ENCODE results near the gene MITF.

Gene MITF

GRCh38 chr3:69867941-69868505 is 128.8 kb downstream of the MITF start:
- no peak overlapping the region for H3K27ac ChIP-seq
- ChIA-PET POLR2A (ENCODE audit: low non-redundant PET) (no interaction called here), CTCF (interaction anchor here (0.7 kb wide), 1 partner anchor 222 kb away, joined by 3 read pairs; no protein-coding TSS in a partner anchor)
- TF ChIP-seq CTCF (conservative IDR thresholded peaks at IDR 0.05; ENCODE audit: low read depth), result no peak
- no peak for DNase-seq (ENCODE audit: low spot score)

GRCh38 chr3:69868841-69869420 is 129.7 kb downstream of the MITF start:
- ChIA-PET POLR2A (ENCODE audit: low non-redundant PET) (no interaction called here), CTCF (no interaction called here)
- no peak overlapping the region for H3K27ac ChIP-seq
- DNase-seq (ENCODE audit: low spot score), result no peak
- TF ChIP-seq CTCF (conservative IDR thresholded peaks at IDR 0.05; ENCODE audit: low read depth), result no peak

- H3K27ac ChIP-seq, result no peak overlapping the region
- POLR2A ChIA-PET (ENCODE audit: low non-redundant PET), result no interaction called here
- CTCF ChIA-PET, result no interaction called here
- no peak for TF ChIP-seq CTCF (conservative IDR thresholded peaks at IDR 0.05; ENCODE audit: low read depth)
- no peak for DNase-seq (ENCODE audit: low spot score)
Observed at GRCh38 chr3:69869643-69870042, 130.4 kb downstream of the MITF start.

DNA sequence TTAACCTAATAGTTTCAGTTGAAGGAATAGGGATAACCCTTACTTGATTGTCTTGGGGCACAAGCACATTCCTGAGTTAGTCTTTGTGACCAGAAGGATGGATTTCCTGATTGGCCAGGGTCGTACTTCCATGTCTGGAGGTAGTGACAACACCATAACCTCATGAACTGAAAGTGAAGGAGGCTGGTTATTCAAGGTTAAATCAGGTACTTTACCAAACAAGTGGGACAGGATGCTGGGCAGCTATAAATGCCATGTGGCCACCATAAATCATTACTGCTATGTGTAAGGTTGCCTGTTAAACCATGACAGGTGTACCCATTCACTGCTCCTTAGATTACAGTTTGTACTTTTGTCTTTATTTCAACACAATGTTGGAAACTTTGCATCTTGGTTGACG is 132.0 kb downstream of the MITF start:
- DNase-seq (ENCODE audit: low spot score), result no peak
- TF ChIP-seq CTCF (conservative IDR thresholded peaks at IDR 0.05; ENCODE audit: low read depth), result no peak
- H3K27ac ChIP-seq, result no peak overlapping the region
- ChIA-PET POLR2A (ENCODE audit: low non-redundant PET) (no interaction called here), CTCF (no interaction called here)

GRCh38 chr3:69871868-69872267 is 132.6 kb downstream of the MITF start:
- no peak for DNase-seq (ENCODE audit: low spot score)
- H3K27ac ChIP-seq, result no peak overlapping the region
- ChIA-PET CTCF (interaction anchor here (0.7 kb wide), 1 partner anchor 103 kb away, joined by 3 read pairs; no protein-coding TSS in a partner anchor), POLR2A (ENCODE audit: low non-redundant PET) (no interaction called here)
- no peak for TF ChIP-seq CTCF (conservative IDR thresholded peaks at IDR 0.05; ENCODE audit: low read depth)

DNA sequence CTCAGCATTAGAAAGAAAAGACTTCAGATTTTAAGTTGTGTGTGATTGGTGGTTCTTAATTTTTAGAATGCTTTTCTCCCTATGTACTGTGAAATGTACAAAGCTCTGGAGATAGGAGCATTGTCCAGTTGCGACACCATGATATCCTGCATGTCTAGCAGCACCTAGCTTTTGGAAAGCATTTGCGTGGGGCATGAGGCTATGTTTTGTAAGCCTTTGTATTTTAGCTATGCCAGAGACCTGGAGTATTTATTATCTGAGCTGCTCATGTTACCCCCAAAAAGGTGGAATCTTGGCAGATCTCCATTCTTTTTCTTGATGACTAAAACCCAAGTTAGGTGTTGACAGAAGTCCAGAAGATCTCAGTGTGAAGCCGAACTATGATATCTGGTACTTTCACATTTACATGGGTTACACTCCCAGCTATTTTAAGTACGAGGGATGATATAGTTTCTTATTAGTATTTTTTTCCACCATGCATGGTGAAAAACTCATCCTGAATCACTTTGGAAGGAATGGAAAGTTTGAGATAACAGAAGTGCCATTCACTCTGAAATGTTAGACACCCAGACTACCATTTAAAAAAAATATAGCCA is 133.6 kb downstream of the MITF start:
- ChIA-PET CTCF (no interaction called here), POLR2A (ENCODE audit: low non-redundant PET) (no interaction called here)
- no peak for TF ChIP-seq CTCF (conservative IDR thresholded peaks at IDR 0.05; ENCODE audit: low read depth)
- no peak overlapping the region for H3K27ac ChIP-seq
- DNase-seq (ENCODE audit: low spot score), result no peak

All from RWPE1 (cell line).